Peyer's patch (tissue), 4 donors: Measurements from ENCODE around the gene H2BK1. TPM values are rescaled to one million over a fixed set of nuclear protein-coding genes. Genes with fewer than 3 reads are reported as not detected.

Experiments used
- DNase-seq, 3 donors: peaks; one replicate each; pipeline ENCODE4 v3.0.0-alpha.2; 2017 to 2019
- H3K27ac ChIP-seq, 4 donors: fragments of 200-600 bp; sonication (generic); one replicate each; pipeline ENCODE4 v1.5.1; 2016 to 2019
- H3K27me3 ChIP-seq, 2 donors: fragments of 200-600 bp; sonication (generic); one replicate each; pipeline ENCODE4 v1.5.1; 2019
- H3K36me3 ChIP-seq, 3 donors: fragments of 200-600 bp; sonication (generic); one replicate each; pipeline ENCODE4 v1.5.1; 2016 to 2019
- H3K4me1 ChIP-seq, 4 donors: fragments of 200-600 bp; sonication (generic); one replicate each; pipeline ENCODE4 v1.5.1; 2016 to 2019
- H3K4me3 ChIP-seq, 4 donors: fragments of 200-600 bp; sonication (generic); 1 replicate in 3 of 4; 2 replicates in 1 of 4; pipeline ENCODE4 v1.5.1; 2016 to 2019; ENCODE audit warnings: mild to moderate bottlenecking in 1 of 4
- H3K9me3 ChIP-seq, 4 donors: fragments of 200-600 bp; sonication (generic); one replicate each; pipeline ENCODE4 v1.5.1; 2016 to 2019; ENCODE audit warnings: mild to moderate bottlenecking in 1 of 4
- CTCF ChIP-seq, 6 experiments: fragments of 450-650 bp in 4 of 6; fragments of 200-600 bp in 2 of 6; sonication (generic) in 1 of 6; IDR thresholded peaks; one replicate each; pipeline ENCODE4 v1.5.1; 2017 to 2019; ENCODE audit warnings: antibody characterized with exemption in 6 of 6, mild to moderate bottlenecking in 3 of 6, moderate library complexity in 1 of 6
- POLR2A ChIP-seq, 2 donors: fragments of 450-650 bp; IDR thresholded peaks; one replicate each; pipeline ENCODE4 v1.5.1; 2017; ENCODE audit warnings: antibody characterized with exemption in 2 of 2, mild to moderate bottlenecking in 2 of 2, moderate library complexity in 2 of 2
- total RNA-seq, 4 donors: library from RNA; depleted of rRNA; stranded (reverse); fragments of >200 nt; gene quantifications; one replicate each; pipeline ENCODE4 v1.1.0, GENCODE V29; 2016

H2BK1 gene
- total RNA-seq, 4 donors from 2014 or later = not detected

GRCh38 chr7:151238190-151238810, 28.0 kb upstream of the H2BK1 start:
- DNase-seq = peak in 1 of 3 donors; percentile 37
- no peaks in the 10 kb centered on the region for H3K9me3 ChIP-seq
- TF ChIP-seq CTCF (IDR thresholded peaks at IDR 0.05) (no peak), POLR2A (IDR thresholded peaks at IDR 0.05) (no peak)
- no peak overlapping the region for H3K4me3 ChIP-seq
- H3K27ac ChIP-seq = no peak overlapping the region
- H3K27me3 ChIP-seq = no peaks in the 10 kb centered on the region
- H3K36me3 ChIP-seq = peaks cover 0 to 55% (median 0%) of the 10 kb centered on the region in 3 donors
- H3K4me1 ChIP-seq = peaks cover 0 to 11% (median 6%) of the 10 kb centered on the region in 4 donors

- Histone ChIP-seq H3K27ac (no peak overlapping the region), H3K9me3 (no peaks in the 10 kb centered on the region), H3K4me3 (no peak overlapping the region), H3K27me3 (no peaks in the 10 kb centered on the region), H3K4me1 (peaks cover 0 to 12% (median 7%) of the 10 kb centered on the region in 4 donors), H3K36me3 (peaks cover 0 to 55% (median 0%) of the 10 kb centered on the region in 3 donors)
- TF ChIP-seq POLR2A (IDR thresholded peaks at IDR 0.05) (no peak), CTCF (IDR thresholded peaks at IDR 0.05) (no peak)
- DNase-seq = peak in 1 of 3 donors; percentile 40
These were observed 27.2 kb upstream of the H2BK1 start for GRCh38 chr7:151237244-151238189.

- TF ChIP-seq POLR2A (IDR thresholded peaks at IDR 0.05) (no peak), CTCF (IDR thresholded peaks at IDR 0.05) (no peak)
- peaks cover 0 to 12% (median 7%) of the 10 kb centered on the region in 4 donors for H3K4me1 ChIP-seq
- H3K27me3 ChIP-seq = no peaks in the 10 kb centered on the region
- peaks cover 0 to 55% (median 0%) of the 10 kb centered on the region in 3 donors for H3K36me3 ChIP-seq
- DNase-seq = peak in 1 of 3 donors; percentile 25
- H3K27ac ChIP-seq = no peak overlapping the region
- no peak overlapping the region for H3K4me3 ChIP-seq
- no peaks in the 10 kb centered on the region for H3K9me3 ChIP-seq
These were observed 26.1 kb upstream of the H2BK1 start for GRCh38 chr7:151236406-151236805.

- no peak overlapping the region for H3K4me3 ChIP-seq
- peak in 1 of 3 donors; percentile 31 for DNase-seq
- H3K27me3 ChIP-seq = no peaks in the 10 kb centered on the region
- H3K36me3 ChIP-seq = peaks cover 0 to 53% (median 0%) of the 10 kb centered on the region in 3 donors
- H3K4me1 ChIP-seq = peaks cover 0 to 12% (median 7%) of the 10 kb centered on the region in 4 donors
- TF ChIP-seq POLR2A (IDR thresholded peaks at IDR 0.05) (no peak), CTCF (IDR thresholded peaks at IDR 0.05) (no peak)
- H3K27ac ChIP-seq = no peak overlapping the region
- no peaks in the 10 kb centered on the region for H3K9me3 ChIP-seq
These were observed 25.0 kb upstream of the H2BK1 start for GRCh38 chr7:151235091-151235787.

- peak overlapping the region in 1 of 4 donors; percentile 92 for H3K4me3 ChIP-seq
These were observed 23.5 kb upstream of the H2BK1 start for GRCh38 chr7:151233804-151234203.

More at GRCh38 chr7:151233804-151234203, 23.5 kb upstream of the H2BK1 start:
- Histone ChIP-seq H3K36me3 (peaks cover 0 to 39% (median 0%) of the 10 kb centered on the region in 3 donors), H3K27ac (peak overlapping the region in 1 of 4 donors; percentile 90), H3K27me3 (no peaks in the 10 kb centered on the region), H3K4me1 (peaks cover 0 to 12% (median 7%) of the 10 kb centered on the region in 4 donors), H3K9me3 (no peaks in the 10 kb centered on the region)
- TF ChIP-seq POLR2A (IDR thresholded peaks at IDR 0.05) (no peak), CTCF (IDR thresholded peaks at IDR 0.05) (no peak)
- DNase-seq = peak in 1 of 3 donors; percentile 25
